ENCODE measurements around the gene ZBTB17. TPM values are rescaled to one million over a fixed set of nuclear protein-coding genes. Genes with fewer than 3 reads are reported as not detected.
"Not testable (repeated sequence)": the region's sequence is repeated elsewhere in the genome, so short reads cannot be mapped to it uniquely, and the experiment has no call there.

Gene ZBTB17
- total and polyA plus RNA-seq, 9 donors, result 23.8 to 29.1 (median 26.0) TPM

GRCh38 chr1:15900662-15901279, 75.1 kb downstream of the ZBTB17 start:
- Histone ChIP-seq H3K27me3 (ENCODE audit: control insufficient read depth, insufficient read depth, low read length) (no peaks in the 10 kb centered on the region), H3K4me1 (ENCODE audit: control insufficient read depth, insufficient read depth, low read length) (peaks cover 2% of the 10 kb centered on the region), H3K4me3 (ENCODE audit: low read length) (no peak overlapping the region), H3K36me3 (ENCODE audit: control insufficient read depth, insufficient read depth, low read length) (peaks cover 9% of the 10 kb centered on the region), H3K27ac (ENCODE audit: low read length) (no peak overlapping the region), H3K9me3 (replicated peaks; ENCODE audit: control insufficient read depth, low read depth, low read length) (no peaks in the 10 kb centered on the region)
- WGBS (ENCODE audit: insufficient coverage), result 66% methylated on average over 2 of the region's 8 CpGs
- no peak for DNase-seq

DNA sequence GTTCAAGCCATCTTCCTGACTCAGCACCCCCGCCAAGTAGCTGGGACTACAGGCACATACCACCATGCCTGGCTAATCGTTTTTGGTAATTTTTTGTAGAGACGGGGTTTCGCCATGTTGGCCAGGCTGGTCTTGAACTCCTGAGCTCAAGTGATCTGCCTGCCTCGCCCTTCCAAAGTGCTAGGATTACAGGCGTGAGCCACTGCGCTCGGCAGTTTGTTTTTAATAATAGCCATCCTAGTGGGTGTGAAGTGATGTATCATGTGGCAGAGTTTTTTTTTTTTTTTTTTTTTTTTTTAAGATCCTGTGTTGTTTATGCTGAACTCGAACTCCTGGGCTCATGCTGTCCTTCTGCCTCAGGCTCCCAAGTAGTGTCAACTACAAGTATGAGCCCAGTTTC, 76.6 kb downstream of the ZBTB17 start:
- Histone ChIP-seq H3K36me3 (ENCODE audit: control insufficient read depth, insufficient read depth, low read length) (peaks cover 5% of the 10 kb centered on the region), H3K27ac (ENCODE audit: low read length) (no peak overlapping the region), H3K4me3 (ENCODE audit: low read length) (no peak overlapping the region), H3K4me1 (ENCODE audit: control insufficient read depth, insufficient read depth, low read length) (peaks cover 2% of the 10 kb centered on the region), H3K27me3 (ENCODE audit: control insufficient read depth, insufficient read depth, low read length) (no peaks in the 10 kb centered on the region), H3K9me3 (replicated peaks; ENCODE audit: control insufficient read depth, low read depth, low read length) (no peaks in the 10 kb centered on the region)
- WGBS (ENCODE audit: insufficient coverage), result 93% methylated on average over 4 of the region's 9 CpGs
- DNase-seq, result no peak

GRCh38 chr1:15896841-15897610, 78.9 kb downstream of the ZBTB17 start:
- not testable (repeated sequence) for H3K4me1 ChIP-seq (ENCODE audit: control insufficient read depth, insufficient read depth, low read length); H3K27me3 ChIP-seq (ENCODE audit: control insufficient read depth, insufficient read depth, low read length); H3K27ac ChIP-seq (ENCODE audit: low read length); H3K9me3 ChIP-seq (replicated peaks; ENCODE audit: control insufficient read depth, low read depth, low read length); H3K36me3 ChIP-seq (ENCODE audit: control insufficient read depth, insufficient read depth, low read length); H3K4me3 ChIP-seq (ENCODE audit: low read length); DNase-seq
- WGBS (ENCODE audit: insufficient coverage), result 94% methylated on average over 13 of the region's 20 CpGs

DNA sequence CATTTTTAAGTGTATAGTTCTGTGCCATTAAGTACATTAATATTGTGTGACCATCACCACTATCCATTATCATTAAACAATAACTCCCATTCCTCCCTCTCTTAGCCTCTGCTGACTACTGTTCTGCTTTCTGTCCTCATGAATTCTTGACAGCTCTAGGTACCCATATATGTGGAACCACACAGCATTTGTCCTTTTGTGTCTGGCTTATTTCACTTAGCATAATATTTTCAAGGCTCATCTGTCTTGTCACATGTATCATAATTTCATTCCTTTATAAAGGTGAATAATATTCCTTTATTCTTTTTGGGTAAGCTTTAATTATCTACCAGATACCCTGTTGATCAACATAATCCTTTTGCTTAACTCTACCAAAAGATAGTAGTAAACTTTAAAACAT, 80.7 kb downstream of the ZBTB17 start:
- DNase-seq, result no peak
- H3K27ac ChIP-seq (ENCODE audit: low read length), result no peak overlapping the region

DNA sequence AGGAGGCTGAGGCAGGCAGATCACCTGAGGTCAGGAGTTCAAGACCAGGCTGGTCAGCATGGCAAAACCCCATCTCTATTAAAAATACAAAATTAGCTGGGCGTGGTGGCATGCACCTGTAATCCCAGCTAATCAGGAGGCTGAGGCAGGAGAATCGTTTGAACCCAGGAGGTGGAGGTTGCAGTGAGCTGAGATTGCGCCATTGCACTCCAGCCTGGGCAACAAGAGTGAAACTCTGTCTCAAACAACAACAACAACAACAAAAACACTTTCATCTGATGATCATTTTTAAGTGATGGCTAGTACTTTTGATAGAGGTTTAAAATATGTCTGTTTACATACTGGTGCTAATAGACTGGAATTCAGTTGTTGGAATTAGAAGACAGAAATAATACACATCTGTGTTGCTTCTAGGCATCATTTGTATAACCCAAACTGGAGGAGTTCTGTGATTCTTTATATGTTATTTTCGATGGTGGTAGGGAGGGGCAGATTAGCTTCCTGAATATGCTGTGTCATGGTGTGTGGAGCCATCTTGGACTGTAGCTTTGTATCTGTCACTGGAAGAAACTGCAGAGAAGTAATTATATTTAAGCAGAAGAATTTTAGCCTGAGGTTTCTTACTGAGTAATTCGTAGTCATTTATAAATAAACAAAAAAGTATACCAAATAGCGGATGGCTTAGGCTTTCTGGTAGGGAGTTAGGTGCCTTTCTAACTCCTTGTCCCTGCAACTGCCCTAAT, 82.9 kb downstream of the ZBTB17 start:
- DNase-seq; H3K9me3 ChIP-seq (replicated peaks; ENCODE audit: control insufficient read depth, low read depth, low read length); H3K27ac ChIP-seq (ENCODE audit: low read length); H3K4me3 ChIP-seq (ENCODE audit: low read length); H3K36me3 ChIP-seq (ENCODE audit: control insufficient read depth, insufficient read depth, low read length); H3K27me3 ChIP-seq (ENCODE audit: control insufficient read depth, insufficient read depth, low read length); H3K4me1 ChIP-seq (ENCODE audit: control insufficient read depth, insufficient read depth, low read length): not testable (repeated sequence)
- WGBS (ENCODE audit: insufficient coverage), result no CpG with 5 or more reads among the region's 6 CpGs

More for the DNA sequence above, 80.7 kb downstream of the ZBTB17 start:
- Histone ChIP-seq H3K27me3 (ENCODE audit: control insufficient read depth, insufficient read depth, low read length) (no peaks in the 10 kb centered on the region), H3K36me3 (ENCODE audit: control insufficient read depth, insufficient read depth, low read length) (peaks cover 8% of the 10 kb centered on the region), H3K4me1 (ENCODE audit: control insufficient read depth, insufficient read depth, low read length) (no peaks in the 10 kb centered on the region), H3K9me3 (replicated peaks; ENCODE audit: control insufficient read depth, low read depth, low read length) (no peaks in the 10 kb centered on the region), H3K4me3 (ENCODE audit: low read length) (no peak overlapping the region)

Other genes starting within 250 kb of the ZBTB17 start
- gene SLC25A34, start 239.8 kb downstream of the ZBTB17 start, total RNA-seq, result 5.8 TPM
- gene SLC25A34, start 239.8 kb downstream of the ZBTB17 start, polyA plus RNA-seq (ENCODE audit: insufficient read depth in 1 of 8, insufficient read length in 8 of 8, low replicate concordance in 1 of 8), result 1 to 10 TPM; 3.6 to 7.4 (median 5.7) TPM
- not detected for gene TMEM82, start 233.6 kb downstream of the ZBTB17 start, total RNA-seq
- 1 to 10 TPM in 1 of 8 donors, under 1 TPM in 1, not detected in 6; 0.17 to 1.4 TPM for gene TMEM82, start 233.6 kb downstream of the ZBTB17 start, polyA plus RNA-seq (ENCODE audit: insufficient read depth in 1 of 8, insufficient read length in 8 of 8, low replicate concordance in 1 of 8)
- 17.3 TPM for gene FBLIM1, start 217.3 kb downstream of the ZBTB17 start, total RNA-seq
- gene FBLIM1, start 217.3 kb downstream of the ZBTB17 start, polyA plus RNA-seq (ENCODE audit: insufficient read depth in 1 of 8, insufficient read length in 8 of 8, low replicate concordance in 1 of 8), result 10 to 100 TPM; 19.3 to 41.4 (median 27.4) TPM
- 8.6 TPM for gene UQCRHL, start 168.5 kb downstream of the ZBTB17 start, total RNA-seq
- 1 to 10 TPM in 4 of 8 donors, under 1 TPM in 4; 0.52 to 2.2 (median 1.1) TPM for gene UQCRHL, start 168.5 kb downstream of the ZBTB17 start, polyA plus RNA-seq (ENCODE audit: insufficient read depth in 1 of 8, insufficient read length in 8 of 8, low replicate concordance in 1 of 8)
- gene SPEN, start 128.4 kb downstream of the ZBTB17 start, total RNA-seq, result 22.8 TPM
- 10 to 100 TPM; 30.6 to 44.3 (median 35.5) TPM for gene SPEN, start 128.4 kb downstream of the ZBTB17 start, polyA plus RNA-seq (ENCODE audit: insufficient read depth in 1 of 8, insufficient read length in 8 of 8, low replicate concordance in 1 of 8)
- not detected for gene SRARP, start 28.1 kb upstream of the ZBTB17 start, total RNA-seq
- under 1 TPM in 2 of 8 donors, not detected in 6; 0.08 to 0.10 TPM for gene SRARP, start 28.1 kb upstream of the ZBTB17 start, polyA plus RNA-seq (ENCODE audit: insufficient read depth in 1 of 8, insufficient read length in 8 of 8, low replicate concordance in 1 of 8)
- 39.5 TPM for gene HSPB7, start 41.9 kb upstream of the ZBTB17 start, total RNA-seq
- 100 to 1,000 TPM in 6 of 8 donors, 10 to 100 TPM in 2; 88.2 to 165 (median 142) TPM for gene HSPB7, start 41.9 kb upstream of the ZBTB17 start, polyA plus RNA-seq (ENCODE audit: insufficient read depth in 1 of 8, insufficient read length in 8 of 8, low replicate concordance in 1 of 8)
- 0.27 TPM for gene CLCNKA, start 45.9 kb upstream of the ZBTB17 start, total RNA-seq
- 1 to 10 TPM in 2 of 8 donors, under 1 TPM in 6; 0.33 to 1.2 (median 0.73) TPM for gene CLCNKA, start 45.9 kb upstream of the ZBTB17 start, polyA plus RNA-seq (ENCODE audit: insufficient read depth in 1 of 8, insufficient read length in 8 of 8, low replicate concordance in 1 of 8)
- gene CLCNKB, start 67.7 kb upstream of the ZBTB17 start, total RNA-seq, result 0.40 TPM
- gene CLCNKB, start 67.7 kb upstream of the ZBTB17 start, polyA plus RNA-seq (ENCODE audit: insufficient read depth in 1 of 8, insufficient read length in 8 of 8, low replicate concordance in 1 of 8), result under 1 TPM in 7 of 8 donors, not detected in 1; 0.11 to 0.53 (median 0.16) TPM
- 0.09 TPM for gene FAM131C, start 97.5 kb upstream of the ZBTB17 start, total RNA-seq
- gene FAM131C, start 97.5 kb upstream of the ZBTB17 start, polyA plus RNA-seq (ENCODE audit: insufficient read depth in 1 of 8, insufficient read length in 8 of 8, low replicate concordance in 1 of 8), result under 1 TPM in 6 of 8 donors, not detected in 2; 0.09 to 0.53 (median 0.15) TPM
- gene EPHA2, start 180.0 kb upstream of the ZBTB17 start, total RNA-seq, result 3.3 TPM
- gene EPHA2, start 180.0 kb upstream of the ZBTB17 start, polyA plus RNA-seq (ENCODE audit: insufficient read depth in 1 of 8, insufficient read length in 8 of 8, low replicate concordance in 1 of 8), result 1 to 10 TPM; 4.8 to 9.8 (median 7.0) TPM
- 1.3 TPM for gene ARHGEF19, start 236.6 kb upstream of the ZBTB17 start, total RNA-seq
- 1 to 10 TPM; 2.4 to 9.2 (median 3.1) TPM for gene ARHGEF19, start 236.6 kb upstream of the ZBTB17 start, polyA plus RNA-seq (ENCODE audit: insufficient read depth in 1 of 8, insufficient read length in 8 of 8, low replicate concordance in 1 of 8)